Stromal cell of bone marrow (primary cell): ENCODE measurements around the gene MUSK.

Experiments
- DNase-seq: peaks from one replicate; pipeline ENCODE4 v3.0.0-alpha.2; 2012; ENCODE audit warnings: low read depth

Gene MUSK

GRCh38 chr9:110668570-110669167 is at the start of gene MUSK:
Gene MUSK, plus strand, starts transcription at chr9:110668791. Its CDS starts 114 bp downstream, at chr9:110668905.
- DNase-seq: no peak

- DNase-seq: peak; percentile 68
Observed at GRCh38 chr9:110619831-110620230, 48.8 kb upstream of the MUSK start.

- DNase-seq: no peak
Observed at GRCh38 chr9:110620726-110621125, 47.9 kb upstream of the MUSK start.

- DNase-seq: no peak
Observed at GRCh38 chr9:110622368-110622767, 46.2 kb upstream of the MUSK start.

GRCh38 chr9:110623462-110624025 is 45.0 kb upstream of the MUSK start:
- DNase-seq: peak; percentile 46

- DNase-seq: peak; percentile 94
Observed at GRCh38 chr9:110626101-110626829, 42.3 kb upstream of the MUSK start.

- DNase-seq: no peak
Observed at GRCh38 chr9:110635589-110635988, 33.0 kb upstream of the MUSK start.

- peak; percentile 43 for DNase-seq
Observed at GRCh38 chr9:110638381-110638954, 30.1 kb upstream of the MUSK start.

GRCh38 chr9:110640736-110641135 is 27.9 kb upstream of the MUSK start:
- no peak for DNase-seq

GRCh38 chr9:110641293-110641692 is 27.3 kb upstream of the MUSK start:
- peak; percentile 53 for DNase-seq

- no peak for DNase-seq
Observed at GRCh38 chr9:110648696-110649095, 19.9 kb upstream of the MUSK start.

- peak; percentile 41 for DNase-seq
Observed at GRCh38 chr9:110650261-110650660, 18.3 kb upstream of the MUSK start.

- DNase-seq: peak; percentile 95
Observed at GRCh38 chr9:110650991-110651411, 17.6 kb upstream of the MUSK start.

- DNase-seq: peak; percentile 94
Observed at GRCh38 chr9:110655754-110656641, 12.6 kb upstream of the MUSK start.

GRCh38 chr9:110659891-110660541 is 8.6 kb upstream of the MUSK start:
- DNase-seq: peak; percentile 48

- DNase-seq: no peak
Observed at GRCh38 chr9:110669433-110669832, 842 bp downstream of the MUSK start.

GRCh38 chr9:110671849-110672248 is 3.3 kb downstream of the MUSK start:
- DNase-seq: no peak

- no peak for DNase-seq
Observed at GRCh38 chr9:110672873-110673510, 4.4 kb downstream of the MUSK start.

GRCh38 chr9:110687497-110687896 is 18.9 kb downstream of the MUSK start:
- no peak for DNase-seq

GRCh38 chr9:110688329-110688728 is 19.7 kb downstream of the MUSK start:
- no peak for DNase-seq

- no peak for DNase-seq
Observed at GRCh38 chr9:110691002-110691549, 22.5 kb downstream of the MUSK start.
